Lung (tissue), 12 donors: ENCODE results near the gene CPLANE2. TPM values are rescaled to one million over a fixed set of nuclear protein-coding genes. Genes with fewer than 3 reads are reported as not detected.
"Not testable (repeated sequence)": the region's sequence is repeated elsewhere in the genome, so short reads cannot be mapped to it uniquely, and the experiment has no call there.

ENCODE experiments used
- ATAC-seq: fragments of 200-7000 bp; cut with Tn5 transposase; one replicate; pipeline ENCODE4 v1.9.1; 2020; ENCODE audit warnings: moderate number of reproducible peaks; ENCODE audit not compliant: insufficient read depth, low FRiP score
- DNase-seq, 3 donors: peaks; one replicate each; pipeline ENCODE4 v3.0.0-alpha.2; 2013 to 2017
- H3K27ac ChIP-seq, 2 donors: one replicate each; pipeline ENCODE4 v1.5.1; 2013; ENCODE audit warnings: mild to moderate bottlenecking in 2 of 2, moderate library complexity in 2 of 2, control low read depth in 1 of 2, inconsistent platforms in 1 of 2, low read depth in 1 of 2, low read length in 1 of 2
- H3K27me3 ChIP-seq, 3 donors: one replicate each; pipeline ENCODE4 v1.5.1; 2013; ENCODE audit warnings: low read length in 2 of 3; ENCODE audit not compliant: control insufficient read depth in 3 of 3, insufficient read depth in 3 of 3
- H3K36me3 ChIP-seq, 4 donors: one replicate each; pipeline ENCODE4 v1.5.1; 2013; ENCODE audit warnings: low read length in 4 of 4, mild to moderate bottlenecking in 1 of 4, moderate library complexity in 1 of 4; ENCODE audit not compliant: control insufficient read depth in 4 of 4, insufficient read depth in 4 of 4
- H3K4me1 ChIP-seq, 5 donors: one replicate each; pipeline ENCODE4 v1.5.1; 2013; ENCODE audit warnings: low read length in 5 of 5, mild to moderate bottlenecking in 2 of 5, moderate library complexity in 1 of 5; ENCODE audit not compliant: control insufficient read depth in 5 of 5, insufficient read depth in 5 of 5
- H3K4me3 ChIP-seq: one replicate; pipeline ENCODE4 v1.5.1; 2013; ENCODE audit warnings: mild to moderate bottlenecking, control low read depth, moderate library complexity
- H3K9ac ChIP-seq, 2 donors: one replicate each; pipeline ENCODE4 v1.5.1; 2013; ENCODE audit warnings: low read length in 2 of 2, control low read depth in 1 of 2; ENCODE audit not compliant: insufficient read depth in 1 of 2
- H3K9me3 ChIP-seq, 4 donors: one replicate each; pipeline ENCODE4 v1.5.1; 2013; ENCODE audit warnings: low read length in 3 of 4, mild to moderate bottlenecking in 1 of 4, moderate library complexity in 1 of 4; ENCODE audit not compliant: control insufficient read depth in 4 of 4, insufficient read depth in 3 of 4
- WGBS, 2 donors: extraction: QIAGEN DNeasy Blood & Tissue Kit; methylation state at CpG; one replicate each; pipeline ENCODE4 v1.1.7; 2013; 5-methylcytosine and 5-hydroxymethylcytosine counted together
- polyA plus RNA-seq, 2 donors: library from polyadenylated mRNA; stranded (reverse); fragments of 200-250 nt; gene quantifications; one replicate each; pipeline ENCODE4 v1.2.1, GENCODE V29; 2013
- total RNA-seq, 2 donors: library from RNA; depleted of rRNA in 1 of 2; stranded (reverse); fragments of >200 nt in 1 of 2; gene quantifications; one replicate each; pipeline ENCODE4 v1.2.1, GENCODE V29; 2014 to 2021
- TF ChIP-seq, protein P1 (sequence below): IDR thresholded peaks from 2 replicates; pipeline ENCODE4 v1.5.1; 2012; ENCODE audit warnings: mild to moderate bottlenecking; ENCODE audit errors: control extremely low read depth, extremely low read depth
- donor health status: control.
- donor health status: control.
- donor health status: Bipolar disorder and iron deficiency.
- donor health status: healthy.
- donor health status: DM: yes; HTN: yes; CAD: no.

The CPLANE2 gene
- total and polyA plus RNA-seq, 4 donors = 4.5 to 13.7 (median 5.6) TPM

DNA sequence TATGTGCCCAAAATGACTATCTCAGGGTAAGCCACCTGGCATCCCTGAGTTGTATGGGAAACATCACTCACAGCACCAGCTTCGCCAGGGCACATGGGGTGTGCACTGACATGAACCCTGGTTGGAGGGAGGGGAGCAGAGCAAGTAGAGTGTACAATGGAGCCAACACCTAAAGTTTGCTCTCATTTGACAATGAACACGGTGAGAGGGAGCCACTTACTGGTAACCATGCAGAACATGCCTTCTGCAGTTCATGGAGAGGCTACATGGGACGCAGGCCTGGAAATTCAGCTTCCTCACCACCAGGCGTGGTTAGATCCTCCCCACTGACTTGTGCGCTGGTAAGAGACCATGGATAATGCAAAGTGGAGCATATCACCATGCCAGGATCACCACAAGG is 10.0 kb upstream of the CPLANE2 start:
- H3K4me1 ChIP-seq = peaks cover 11 to 40% (median 27%) of the 10 kb centered on the region in 5 donors
- TF ChIP-seq, protein P1, sequence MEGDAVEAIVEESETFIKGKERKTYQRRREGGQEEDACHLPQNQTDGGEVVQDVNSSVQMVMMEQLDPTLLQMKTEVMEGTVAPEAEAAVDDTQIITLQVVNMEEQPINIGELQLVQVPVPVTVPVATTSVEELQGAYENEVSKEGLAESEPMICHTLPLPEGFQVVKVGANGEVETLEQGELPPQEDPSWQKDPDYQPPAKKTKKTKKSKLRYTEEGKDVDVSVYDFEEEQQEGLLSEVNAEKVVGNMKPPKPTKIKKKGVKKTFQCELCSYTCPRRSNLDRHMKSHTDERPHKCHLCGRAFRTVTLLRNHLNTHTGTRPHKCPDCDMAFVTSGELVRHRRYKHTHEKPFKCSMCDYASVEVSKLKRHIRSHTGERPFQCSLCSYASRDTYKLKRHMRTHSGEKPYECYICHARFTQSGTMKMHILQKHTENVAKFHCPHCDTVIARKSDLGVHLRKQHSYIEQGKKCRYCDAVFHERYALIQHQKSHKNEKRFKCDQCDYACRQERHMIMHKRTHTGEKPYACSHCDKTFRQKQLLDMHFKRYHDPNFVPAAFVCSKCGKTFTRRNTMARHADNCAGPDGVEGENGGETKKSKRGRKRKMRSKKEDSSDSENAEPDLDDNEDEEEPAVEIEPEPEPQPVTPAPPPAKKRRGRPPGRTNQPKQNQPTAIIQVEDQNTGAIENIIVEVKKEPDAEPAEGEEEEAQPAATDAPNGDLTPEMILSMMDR = no peak
- no peak overlapping the region for H3K4me3 ChIP-seq
- ATAC-seq (no peak), DNase-seq (peak in 1 of 3 donors; percentile 39)
- H3K9ac ChIP-seq = peak overlapping the region in 1 of 2 donors; percentile 59
- H3K9me3 ChIP-seq = no peaks in the 10 kb centered on the region
- peaks cover 5 to 14% (median 9%) of the 10 kb centered on the region in 4 donors for H3K36me3 ChIP-seq
- H3K27ac ChIP-seq = no peak overlapping the region
- no peaks in the 10 kb centered on the region for H3K27me3 ChIP-seq
- 87 to 89% methylated on average over 5 of the region's 5 CpGs for WGBS, 2 donors

- H3K9me3 ChIP-seq, H3K4me3 ChIP-seq, H3K9ac ChIP-seq, H3K27ac ChIP-seq, H3K27me3 ChIP-seq, DNase-seq, H3K36me3 ChIP-seq, ATAC-seq: not testable (repeated sequence)
- 100% methylated on average over 1 of the region's 1 CpG for WGBS, 2 donors
- peaks cover 11 to 40% (median 27%) of the 10 kb centered on the region in 5 donors for H3K4me1 ChIP-seq
Observed at GRCh38 chr1:16246239-16246638, 9.3 kb upstream of the CPLANE2 start.

GRCh38 chr1:16245476-16246196 is 8.7 kb upstream of the CPLANE2 start:
- Histone ChIP-seq H3K4me3 (no peak overlapping the region), H3K4me1 (peaks cover 11 to 40% (median 21%) of the 10 kb centered on the region in 5 donors), H3K27me3 (no peaks in the 10 kb centered on the region), H3K9me3 (no peaks in the 10 kb centered on the region), H3K9ac (no peak overlapping the region), H3K27ac (no peak overlapping the region), H3K36me3 (peaks cover 0 to 2% (median 1%) of the 10 kb centered on the region in 4 donors)
- DNase-seq (no peak), ATAC-seq (no peak)
- TF ChIP-seq, protein P1 = no peak
- WGBS, 2 donors = 95 to 96% methylated on average over 9 of the region's 9 CpGs

DNA sequence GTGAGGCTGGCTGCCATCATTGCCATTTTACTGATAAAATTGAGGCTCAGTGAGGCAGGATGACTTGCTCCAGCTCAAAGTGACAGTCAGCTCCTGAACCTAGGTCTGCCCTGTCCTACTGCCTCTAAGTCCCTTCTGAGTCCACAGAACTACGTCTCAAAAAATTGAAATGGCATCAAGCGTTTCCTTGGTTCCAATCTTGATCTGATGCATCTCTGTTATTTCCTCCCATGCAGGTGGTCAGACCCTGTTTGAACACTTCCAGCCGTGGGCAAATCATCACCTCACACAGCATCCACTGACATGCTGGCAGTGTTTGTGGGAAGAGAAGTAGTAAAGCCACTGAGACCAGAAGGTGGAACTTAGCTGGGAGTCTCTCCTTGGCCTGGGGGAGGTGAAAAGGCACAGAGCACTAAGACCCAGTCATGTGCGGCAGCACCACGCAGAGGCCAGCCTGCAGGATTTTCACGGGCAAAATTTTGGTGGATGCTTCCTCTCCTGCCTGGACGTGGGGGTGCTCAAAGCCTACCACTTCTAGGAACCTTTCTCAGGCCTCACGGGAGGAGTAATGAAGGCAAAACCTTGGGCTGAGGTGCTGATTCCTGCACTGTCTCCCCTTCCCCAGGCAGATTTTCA is 7.8 kb upstream of the CPLANE2 start:
- Histone ChIP-seq H3K9me3 (no peaks in the 10 kb centered on the region), H3K4me3 (no peak overlapping the region), H3K9ac (peak overlapping the region in 1 of 2 donors; percentile 36), H3K4me1 (peaks cover 11 to 36% (median 19%) of the 10 kb centered on the region in 5 donors), H3K27me3 (no peaks in the 10 kb centered on the region), H3K36me3 (peaks cover 0 to 2% (median 0%) of the 10 kb centered on the region in 4 donors), H3K27ac (no peak overlapping the region)
- 83 to 84% methylated on average over 8 of the region's 8 CpGs for WGBS, 2 donors
- ATAC-seq (no peak), DNase-seq (no peak)
- TF ChIP-seq, protein P1 = no peak
